HepG2 (cell line): ENCODE results near the gene NCMAP. TPM values are rescaled to one million over a fixed set of nuclear protein-coding genes. Genes with fewer than 3 reads are reported as not detected.

Experiments
- ADNP ChIP-seq: sonication (generic); formaldehyde crosslinking; IDR thresholded peaks from 2 replicates; pipeline ENCODE4 v1.4.0; 2020; ENCODE audit warnings: missing genetic modification reagents
- BCLAF1 ChIP-seq: fragments of 450-650 bp; IDR thresholded peaks from 2 replicates; pipeline ENCODE4 v1.6.1; 2017; ENCODE audit warnings: mild to moderate bottlenecking
- CREBL2 ChIP-seq: sonication (generic); formaldehyde crosslinking; IDR thresholded peaks from 2 replicates; pipeline ENCODE4 v1.8.1; 2023; ENCODE audit warnings: missing genetic modification reagents, mild to moderate bottlenecking, borderline replicate concordance
- DPF2 ChIP-seq: sonication (generic); formaldehyde crosslinking; IDR thresholded peaks from 2 replicates; pipeline ENCODE4 v1.4.0; 2020; ENCODE audit warnings: mild to moderate bottlenecking, low read depth, missing genetic modification reagents, borderline replicate concordance
- GABPA ChIP-seq, 2 experiments: IDR thresholded peaks; 2 replicates each; pipeline ENCODE4 v1.6.1; 2011 to 2016; ENCODE audit warnings: low read depth in 2 of 2, low read length in 1 of 2, missing biosample characterization in 1 of 2, missing genetic modification characterization in 1 of 2
- MLX ChIP-seq: IDR thresholded peaks from 2 replicates; pipeline ENCODE4 v1.6.1; 2016
- MYPOP ChIP-seq: sonication (generic); formaldehyde crosslinking; IDR thresholded peaks from 2 replicates; pipeline ENCODE4 v1.8.1; 2023; ENCODE audit warnings: mild to moderate bottlenecking, moderate library complexity, missing genetic modification reagents
- NFYC ChIP-seq: IDR thresholded peaks from 2 replicates; pipeline ENCODE4 v1.6.1; 2016; ENCODE audit warnings: missing genetic modification reagents, missing compliant biosample characterization
- NR2F2 ChIP-seq: IDR thresholded peaks from 2 replicates; pipeline ENCODE4 v1.6.1; 2012; ENCODE audit warnings: low read depth, inconsistent platforms, borderline replicate concordance
- SMARCC2 ChIP-seq: fragments of 450-650 bp; IDR thresholded peaks from 2 replicates; pipeline ENCODE4 v1.6.1; 2017; ENCODE audit warnings: antibody characterized with exemption, mild to moderate bottlenecking
- SNAI1 ChIP-seq: sonication (generic); formaldehyde crosslinking; IDR thresholded peaks from 2 replicates; pipeline ENCODE4 v1.5.0; 2020; ENCODE audit warnings: mild to moderate bottlenecking, missing genetic modification reagents, borderline replicate concordance
- SNAPC4 ChIP-seq: sonication (generic); formaldehyde crosslinking; IDR thresholded peaks from 2 replicates; pipeline ENCODE4 v1.4.0; 2020; ENCODE audit warnings: mild to moderate bottlenecking, missing genetic modification reagents
- ZMAT5 ChIP-seq: sonication (generic); formaldehyde crosslinking; IDR thresholded peaks from 2 replicates; pipeline ENCODE4 v1.5.0; 2020; ENCODE audit warnings: mild to moderate bottlenecking, low read depth, missing genetic modification reagents, borderline replicate concordance
- ZNF335 ChIP-seq: sonication (generic); formaldehyde crosslinking; IDR thresholded peaks from 2 replicates; pipeline ENCODE4 v1.4.0; 2020; ENCODE audit warnings: missing genetic modification reagents
- ZNF367 ChIP-seq: sonication (generic); formaldehyde crosslinking; IDR thresholded peaks from 2 replicates; pipeline ENCODE4 v1.4.0; 2020; ENCODE audit warnings: missing genetic modification reagents, borderline replicate concordance
- ZNF451 ChIP-seq: sonication (generic); formaldehyde crosslinking; IDR thresholded peaks from 2 replicates; pipeline ENCODE4 v1.5.0; 2020; ENCODE audit warnings: mild to moderate bottlenecking, missing genetic modification reagents
- ZNF572 ChIP-seq: sonication (generic); formaldehyde crosslinking; IDR thresholded peaks from 2 replicates; pipeline ENCODE4 v1.5.1; 2020; ENCODE audit warnings: mild to moderate bottlenecking, missing genetic modification reagents
- ZNF674 ChIP-seq: sonication (generic); formaldehyde crosslinking; IDR thresholded peaks from 2 replicates; pipeline ENCODE4 v1.5.0; 2020; ENCODE audit warnings: low read depth, mild to moderate bottlenecking, missing genetic modification reagents
- ZNF775 ChIP-seq: sonication (generic); formaldehyde crosslinking; IDR thresholded peaks from 2 replicates; pipeline ENCODE4 v1.4.0; 2020; ENCODE audit warnings: missing genetic modification reagents, mild to moderate bottlenecking, moderate library complexity, borderline replicate concordance
- ZNF850 ChIP-seq: sonication (generic); formaldehyde crosslinking; conservative IDR thresholded peaks from 2 replicates; pipeline ENCODE4 v1.9.0; 2021; ENCODE audit warnings: mild to moderate bottlenecking, missing genetic modification reagents
- polyA plus RNA-seq, 8 experiments: library from polyadenylated mRNA; depleted of rRNA in 3 of 8; stranded (reverse) in 7 of 8; unstranded in 1 of 8; fragments of >200 nt; fragmentation: Illumina TruSeq in 4 of 8; extraction: Trizol in 4 of 8; gene quantifications; 2 replicates each; pipeline versions ENCODE4 v1.2.1 to v1.2.3, GENCODE V29; 2011 to 2016; ENCODE audit warnings: low read depth in 4 of 8, missing spikeins in 1 of 8, mixed read lengths in 1 of 8; ENCODE audit not compliant: insufficient read depth in 1 of 8
- total RNA-seq, 5 experiments: library from RNA; depleted of rRNA; stranded (reverse); fragments of >200 nt; fragmentation: Illumina TruSeq; extraction: Trizol; gene quantifications; 2 replicates each; pipeline ENCODE4 v1.2.3, GENCODE V29; 2016; ENCODE audit warnings: low read depth in 1 of 5

NCMAP gene
- total and polyA plus RNA-seq, 2 of the 13 experiments (the other 11 are each of a cell fraction or from before 2014, with no cell fraction given), result 2.7 to 20.0 TPM

GRCh38 chr1:24541711-24542346, 14.1 kb upstream of the NCMAP start (continued):
- TF ChIP-seq SMARCC2, result no peak
- peak; percentile 81; the same call in 1 of the 2 replicates for TF ChIP-seq ADNP (CRISPR knock-in tag)
- no peak for TF ChIP-seq GABPA (IDR thresholded peaks at IDR 0.05; ENCODE audit: low read depth, low read length)
- TF ChIP-seq GABPA (CRISPR knock-in tag; IDR thresholded peaks at IDR 0.05; ENCODE audit: low read depth), result no peak
- TF ChIP-seq ZNF451 (CRISPR knock-in tag), result no peak
- no peak for TF ChIP-seq MLX (CRISPR knock-in tag)
- TF ChIP-seq CREBL2, result no peak
- TF ChIP-seq ZNF775 (CRISPR knock-in tag), result no peak
- TF ChIP-seq ZNF572 (CRISPR knock-in tag), result no peak
- TF ChIP-seq ZNF850 (CRISPR knock-in tag), result no peak
- no peak for TF ChIP-seq MYPOP (CRISPR knock-in tag)
- TF ChIP-seq ZMAT5 (CRISPR knock-in tag), result no peak
- no peak for TF ChIP-seq NFYC (CRISPR knock-in tag)
- 0 out of 2 replicates have a peak, but pooled peaks have one; percentile 9 for TF ChIP-seq NR2F2
- no peak for TF ChIP-seq BCLAF1
- no peak for TF ChIP-seq SNAPC4 (CRISPR knock-in tag)
- TF ChIP-seq DPF2, result no peak
- TF ChIP-seq ZNF367, result no peak
- TF ChIP-seq ZNF674 (CRISPR knock-in tag), result no peak
- no peak for TF ChIP-seq ZNF335
- no peak for TF ChIP-seq SNAI1 (CRISPR knock-in tag)
